Erythroblast (primary cell): ENCODE results near the gene COBLL1.

Experiments used
- DNase-seq, 2 experiments: peaks; one replicate each; lab custom pipeline; 2025; lab: John Stamatoyannopoulos, UW
- GATA1 ChIP-seq: IDR thresholded peaks from 2 replicates; pipeline ENCODE4 v1.6.1; 2011; ENCODE audit warnings: low read depth, mild to moderate bottlenecking, control low read depth, low read length, moderate library complexity
- POLR2A ChIP-seq: IDR thresholded peaks from 2 replicates; pipeline ENCODE4 v1.6.1; 2011; ENCODE audit warnings: mild to moderate bottlenecking, low read length

The COBLL1 gene

DNA sequence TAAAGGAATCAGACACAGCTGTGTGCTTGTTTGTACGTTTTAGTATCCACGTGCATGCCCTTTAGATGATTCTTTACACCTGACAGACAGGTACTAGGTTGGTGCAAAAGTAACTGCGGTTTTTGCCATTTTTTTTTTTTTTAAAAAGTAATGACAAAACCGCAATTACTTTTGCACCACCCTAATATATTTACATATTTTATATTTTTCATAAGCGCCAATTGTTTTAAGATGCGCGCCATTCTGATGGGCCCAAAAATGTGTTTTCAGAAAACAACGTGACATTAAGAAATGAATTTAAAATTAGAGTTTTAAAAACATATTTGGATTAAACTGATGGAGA is 972 bp upstream of the COBLL1 start:
- DNase-seq: peak in 1 of 2 experiments; percentile 39
- TF ChIP-seq GATA1 (no peak), POLR2A (no peak)

DNA sequence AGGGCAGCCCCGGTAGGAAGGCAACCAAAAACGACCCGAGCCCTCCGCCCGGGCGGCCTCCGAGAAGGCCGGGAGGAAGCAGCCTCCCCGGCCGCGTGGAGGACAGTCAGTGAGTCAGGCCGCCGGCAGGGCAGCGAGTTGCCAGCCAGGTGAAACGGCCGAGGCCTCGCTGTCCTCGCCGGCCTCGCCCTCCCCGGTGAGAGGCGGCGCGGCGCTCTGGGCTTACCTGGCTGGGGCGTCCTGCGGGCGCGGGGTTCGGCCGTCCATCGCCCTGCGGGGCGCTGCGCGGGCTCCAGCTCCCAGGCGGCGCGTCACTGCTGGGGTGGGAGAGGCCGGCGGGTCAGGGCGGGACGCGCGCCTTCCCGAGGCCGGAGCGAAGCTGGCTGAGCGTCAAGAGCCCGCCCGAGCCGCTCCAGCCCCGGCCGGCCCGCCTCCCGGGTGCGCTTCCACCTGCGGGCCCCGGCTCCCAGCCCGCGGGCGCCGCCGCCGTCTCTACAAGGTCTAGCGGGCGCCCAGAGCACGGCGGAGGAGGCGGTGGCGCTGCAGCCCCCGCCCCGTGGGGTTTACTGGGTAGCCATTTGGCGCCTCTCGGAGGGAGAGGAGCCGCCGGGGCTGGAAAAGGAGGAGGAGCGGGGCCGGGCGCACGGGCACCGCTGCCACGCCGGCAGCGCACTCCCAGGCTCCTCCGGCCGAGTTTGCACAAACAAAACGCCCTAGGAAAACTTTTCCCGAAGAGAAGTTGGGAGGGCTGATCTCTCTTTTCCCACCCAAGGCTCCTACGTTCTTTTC is 499 bp downstream of the COBLL1 start:
- TF ChIP-seq POLR2A (peak; percentile 51), GATA1 (no peak)
- peak; percentile 90 to 94 for DNase-seq

DNA sequence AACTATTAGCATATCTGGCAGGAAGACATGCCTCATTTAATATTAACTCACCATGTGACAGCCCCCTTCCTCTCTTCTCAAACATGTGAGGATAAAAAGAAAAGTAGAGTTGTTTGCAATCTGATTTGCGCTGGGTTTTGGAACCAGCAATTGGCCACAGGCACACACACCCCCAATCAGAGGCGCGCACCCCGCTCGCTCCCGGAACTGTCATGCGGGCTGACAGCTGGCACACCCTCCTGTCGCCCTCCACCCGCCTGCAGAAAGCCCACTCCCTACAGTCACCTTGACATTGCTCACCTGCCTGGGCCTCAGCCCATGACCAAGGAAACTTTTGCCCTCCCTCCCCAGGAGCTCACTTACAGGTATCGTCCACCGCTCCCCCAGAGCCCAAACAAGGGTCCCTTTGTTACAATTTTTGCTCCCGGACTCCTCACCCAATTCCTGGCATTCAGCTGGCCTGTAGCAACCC is 1.1 kb downstream of the COBLL1 start:
- no peak for TF ChIP-seq POLR2A
- no peak for TF ChIP-seq GATA1
- peak; percentile 83 for DNase-seq

DNA sequence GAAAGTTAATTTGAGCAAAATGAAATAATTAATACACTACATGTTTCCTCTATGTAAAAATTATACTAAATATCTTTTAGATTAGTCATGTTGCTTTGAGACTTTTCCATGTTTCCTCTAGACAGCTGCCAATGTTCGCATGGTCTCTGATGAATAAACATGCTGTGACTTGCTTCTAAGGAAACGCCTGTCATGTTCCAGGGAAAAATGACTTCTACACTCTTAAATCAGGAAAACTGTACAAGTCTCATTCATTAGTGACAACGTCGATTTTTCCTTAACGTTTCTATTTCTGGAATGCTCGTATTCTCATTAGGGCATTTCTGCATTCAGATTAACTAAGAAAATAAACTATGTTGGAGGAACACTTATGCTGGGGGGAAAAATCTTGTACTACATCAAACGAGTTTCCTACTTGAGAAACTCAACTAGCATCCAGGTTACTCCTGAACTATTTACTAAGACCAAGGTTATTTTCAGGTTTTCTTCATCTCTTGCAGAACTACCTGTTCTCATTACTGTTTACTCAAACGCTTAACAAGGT is 1.6 kb downstream of the COBLL1 start:
- TF ChIP-seq POLR2A: no peak
- TF ChIP-seq GATA1: no peak
- DNase-seq: peak in 1 of 2 experiments; percentile 48

DNA sequence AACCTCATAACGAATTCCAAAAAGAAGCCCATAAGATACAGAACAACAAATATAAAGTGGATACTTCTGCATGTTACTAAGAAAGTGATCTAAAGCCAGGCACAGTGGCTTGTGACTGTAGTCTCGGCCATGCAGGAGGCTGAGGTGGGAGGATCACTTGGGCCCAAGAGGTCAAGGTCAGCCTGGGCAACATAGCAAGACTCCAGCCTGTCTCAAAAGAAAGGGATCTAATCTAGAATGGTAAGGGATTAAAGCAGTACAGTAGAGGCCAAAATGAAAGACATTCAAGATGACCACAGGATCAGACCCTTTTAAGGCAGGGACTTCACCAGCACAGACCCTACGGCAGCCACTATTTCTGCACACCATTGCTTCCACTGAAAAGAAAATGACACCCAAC is 3.8 kb downstream of the COBLL1 start:
- TF ChIP-seq GATA1 (no peak), POLR2A (no peak)
- no peak for DNase-seq

DNA sequence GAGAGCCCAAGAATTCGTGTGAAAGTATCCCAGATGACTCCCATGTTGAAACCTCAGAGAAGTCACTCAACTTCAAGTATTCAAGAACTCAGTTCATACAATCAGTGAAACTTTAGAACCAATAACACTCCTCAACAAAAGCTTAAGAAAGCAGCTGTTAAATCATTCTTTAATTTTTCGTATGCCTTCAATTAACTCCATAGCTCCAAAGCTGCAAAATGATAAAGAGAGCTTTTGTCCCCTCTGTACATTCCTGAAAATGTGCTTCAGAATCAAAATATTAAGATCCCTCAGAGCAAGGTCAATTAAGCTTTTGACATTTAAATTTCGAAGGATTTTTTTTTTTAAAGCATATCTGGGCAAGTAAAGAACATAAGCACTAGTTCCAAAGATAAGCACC is 4.7 kb downstream of the COBLL1 start:
- no peak for DNase-seq
- TF ChIP-seq GATA1 (no peak), POLR2A (no peak)

DNA sequence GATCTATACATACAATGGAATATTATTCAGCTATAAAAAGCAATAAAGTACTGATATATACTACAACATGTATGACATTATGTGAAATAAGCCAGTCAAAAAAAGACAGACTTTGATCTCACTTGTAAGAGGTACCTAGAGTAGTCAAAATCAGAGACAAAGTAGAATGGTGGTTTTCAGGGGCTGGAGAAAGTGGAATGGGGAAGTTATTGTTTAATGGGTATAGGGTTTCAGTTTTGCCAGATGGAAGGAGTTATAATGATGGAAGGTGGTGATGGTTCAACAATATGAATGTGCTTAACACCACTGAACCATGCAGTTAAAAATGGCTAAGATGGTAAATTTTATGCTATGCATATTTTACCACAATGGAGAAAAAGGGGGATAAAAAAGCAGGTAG is 6.3 kb downstream of the COBLL1 start:
- TF ChIP-seq POLR2A (no peak), GATA1 (no peak)
- DNase-seq: no peak

DNA sequence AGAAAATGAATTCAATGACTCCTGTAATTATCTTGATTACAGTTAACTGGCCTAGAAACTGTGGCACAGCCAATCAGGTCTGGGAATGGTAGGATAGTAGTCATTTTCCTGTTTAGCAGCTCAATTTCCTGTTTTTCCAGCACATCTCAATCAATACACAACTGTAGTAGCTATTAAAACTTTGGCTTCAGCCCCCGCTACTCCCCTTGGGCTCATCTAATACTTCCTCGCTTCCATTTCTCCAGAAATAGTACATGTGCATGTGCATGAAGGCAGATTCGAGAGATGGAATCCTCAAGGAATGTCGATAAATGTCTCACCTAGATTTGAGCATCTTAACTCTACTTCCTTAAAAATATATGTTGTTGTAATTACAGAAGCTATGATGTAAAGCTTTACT is 9.7 kb downstream of the COBLL1 start:
- no peak for DNase-seq
- TF ChIP-seq GATA1: no peak
- no peak for TF ChIP-seq POLR2A

DNA sequence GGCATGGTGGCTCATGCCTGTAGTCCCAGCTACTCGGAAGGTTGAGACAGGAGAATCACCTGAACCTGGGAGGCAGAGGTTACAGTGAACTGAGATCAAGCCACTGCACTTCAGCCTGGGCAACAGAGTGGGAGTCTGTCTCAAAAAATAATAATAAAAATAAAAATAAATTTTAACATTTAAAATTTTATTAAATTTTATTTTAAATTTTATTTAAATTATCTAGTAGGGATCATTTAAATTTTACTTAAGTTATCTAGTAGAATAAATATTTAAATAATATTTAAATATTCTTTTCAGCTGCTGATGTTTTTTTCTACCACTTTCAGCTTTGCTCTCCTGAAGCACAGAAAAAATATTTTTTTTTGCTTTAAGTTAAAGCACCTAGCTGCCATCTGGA is 10.4 kb downstream of the COBLL1 start:
- TF ChIP-seq POLR2A: no peak
- no peak for TF ChIP-seq GATA1
- DNase-seq: no peak

DNA sequence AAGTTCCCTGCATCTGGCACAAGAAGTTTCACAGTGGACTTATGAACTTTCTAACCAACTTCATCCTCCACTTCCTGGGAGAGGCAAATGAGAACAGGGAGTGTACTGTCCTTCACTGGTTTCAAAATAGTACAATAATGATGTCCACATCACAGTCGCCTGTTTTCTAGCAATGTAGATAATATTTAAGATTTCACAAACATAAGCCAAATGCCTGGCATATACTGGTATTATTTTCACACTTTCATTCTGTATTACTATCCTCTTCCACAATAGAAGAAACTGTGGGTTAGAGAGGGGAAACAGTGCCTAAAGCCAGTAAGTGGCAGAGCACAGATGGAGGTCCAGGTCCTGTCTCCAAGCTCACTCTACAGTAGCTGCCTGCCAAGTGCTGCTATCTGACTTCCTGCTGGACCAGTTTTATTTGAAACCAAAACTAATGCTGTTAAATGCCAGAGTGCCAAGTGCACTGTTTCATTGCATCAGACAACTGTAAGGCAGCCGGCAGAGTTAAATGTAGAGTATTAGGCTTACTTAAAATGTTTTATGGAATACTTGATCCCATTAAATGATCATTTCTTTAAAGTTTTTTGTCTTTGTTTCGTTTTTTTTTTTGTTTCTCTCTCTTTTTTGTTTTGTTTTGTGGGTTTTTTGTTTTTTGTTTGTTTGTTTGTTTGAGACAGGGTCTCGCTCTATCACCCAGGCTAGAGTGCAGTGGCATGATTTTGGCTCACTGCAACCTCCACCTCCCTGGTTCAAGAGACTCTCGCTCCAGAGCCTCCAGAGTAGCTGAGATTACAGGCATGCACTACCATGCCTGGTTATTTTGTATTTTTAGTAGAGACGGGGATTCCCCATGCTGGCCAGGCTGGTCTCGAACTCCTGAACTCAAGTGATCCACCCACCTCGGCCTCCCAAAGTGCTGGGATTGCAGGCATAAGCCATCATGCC is 15.1 kb downstream of the COBLL1 start:
- TF ChIP-seq POLR2A (no peak), GATA1 (no peak)
- peak; percentile 44 to 71 for DNase-seq

DNA sequence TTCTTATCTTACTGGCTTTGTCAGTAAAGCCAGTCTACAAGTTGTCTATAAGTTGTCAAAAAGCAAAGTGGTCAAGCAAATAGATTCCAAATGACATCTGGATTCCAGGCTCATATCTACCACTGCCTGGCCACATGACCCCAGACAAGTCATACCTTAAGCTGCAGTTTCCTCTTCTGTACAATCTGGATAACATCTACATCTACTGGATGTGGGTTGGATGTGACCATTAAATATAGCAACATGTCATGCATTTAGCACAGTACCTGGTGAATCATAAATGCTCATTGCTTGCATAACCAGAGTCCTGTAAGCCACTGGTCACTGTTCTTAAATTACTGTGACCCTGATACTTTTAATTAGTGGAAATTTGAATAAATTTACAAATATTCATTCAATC is 16.8 kb downstream of the COBLL1 start:
- no peak for DNase-seq
- TF ChIP-seq POLR2A: no peak
- TF ChIP-seq GATA1: no peak

DNA sequence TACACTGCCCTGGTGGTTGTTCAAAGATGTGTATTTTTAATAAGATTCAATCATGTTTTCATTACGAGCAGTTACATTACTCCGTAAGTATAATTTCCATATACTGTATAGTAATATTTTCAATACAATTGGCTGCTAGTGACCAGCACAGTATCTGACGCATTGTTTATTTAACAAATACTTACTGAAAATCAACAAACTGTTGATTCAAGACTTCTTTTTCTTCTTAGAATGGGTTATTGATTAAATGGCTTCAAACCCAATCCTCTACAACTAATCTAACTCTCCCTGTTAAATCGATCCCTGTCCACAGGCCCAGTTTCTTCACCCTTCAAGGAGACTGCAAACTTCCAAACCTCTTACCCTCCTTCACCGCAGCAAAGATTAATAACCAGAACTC is 18.5 kb downstream of the COBLL1 start:
- no peak for TF ChIP-seq GATA1
- no peak for TF ChIP-seq POLR2A
- DNase-seq: no peak

DNA sequence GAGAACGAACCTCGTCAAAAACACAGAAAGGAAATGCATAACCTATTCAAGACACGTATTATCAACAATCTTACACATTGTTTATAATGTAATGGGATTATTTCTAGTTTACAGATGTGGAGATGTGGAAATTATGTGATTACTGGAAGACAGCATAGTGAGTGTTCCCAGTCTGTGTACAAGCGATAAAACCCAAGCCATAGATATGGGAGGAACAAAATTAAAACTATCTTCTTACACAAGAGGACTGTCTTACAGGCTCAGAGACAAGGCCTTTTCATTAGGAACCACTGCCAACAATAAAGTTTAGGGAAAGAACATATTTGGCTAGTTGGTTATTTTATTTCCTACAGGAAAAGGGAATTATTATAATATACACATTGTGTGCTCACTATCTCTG is 20.3 kb downstream of the COBLL1 start:
- TF ChIP-seq GATA1 (no peak), POLR2A (no peak)
- DNase-seq: no peak
